Measurements from ENCODE around the gene BPTF.
"Not testable (repeated sequence)": the region's sequence is repeated elsewhere in the genome, so short reads cannot be mapped to it uniquely, and the experiment has no call there.

- TF ChIP-seq POLR2A, CTCF (IDR thresholded peaks at IDR 0.05): not testable (repeated sequence)
Measured at GRCh38 chr17:67928842-67929241, 103.5 kb downstream of the BPTF start.

All from lower leg skin (tissue), 3 donors.